MCF 10A (cell line): ENCODE measurements around the gene SNTG2. TPM values are rescaled to one million over a fixed set of nuclear protein-coding genes. Genes with fewer than 3 reads are reported as not detected.
A peak's percentile ranks its signal among the peaks of the same experiment; 100 is the strongest.
"Not testable (repeated sequence)": the region's sequence is repeated elsewhere in the genome, so short reads cannot be mapped to it uniquely, and the experiment has no call there.

Experiments used
- BruUV-seq: library from RNA; stranded (reverse); fragments of 400-500 nt; replicated peaks from 2 replicates; lab custom pipeline; 2021; lab: Mats Ljungman, UMichigan
- CTCF ChIA-PET: fragments of 300-600 bp; sonication (Branson Sonifier 250); formaldehyde crosslinking; extraction: SDS; loops from one replicate; lab custom pipeline; 2021; ENCODE audit warnings: antibody characterized with exemption, inconsistent platforms; lab: Yijun Ruan, JAX
- POLR2A ChIA-PET: fragments of 300-600, 350-650 bp; sonication (Branson Sonifier 250); formaldehyde crosslinking; extraction: SDS; loops from one replicate; lab custom pipeline; 2020; ENCODE audit warnings: antibody characterized with exemption, inconsistent platforms; lab: Yijun Ruan, JAX
- DNase-seq: peaks from one replicate; pipeline ENCODE4 v3.0.0-alpha.2; 2018; ENCODE audit not compliant: unreplicated experiment
- H3K27ac Mint-ChIP-seq: one replicate; pipeline ENCODE4 v1.8.0; 2022; ENCODE audit warnings: mild to moderate bottlenecking, low read depth, mixed read lengths; ENCODE audit not compliant: unreplicated experiment
- H3K27me3 Mint-ChIP-seq: one replicate; pipeline ENCODE4 v1.8.0; 2022; ENCODE audit warnings: mixed read lengths; ENCODE audit not compliant: insufficient read depth, unreplicated experiment
- H3K36me3 Mint-ChIP-seq: one replicate; pipeline ENCODE4 v1.8.0; 2022; ENCODE audit warnings: mild to moderate bottlenecking, moderate library complexity, mixed read lengths; ENCODE audit not compliant: insufficient read depth, unreplicated experiment
- H3K4me1 Mint-ChIP-seq: one replicate; pipeline ENCODE4 v1.8.0; 2022; ENCODE audit warnings: mixed read lengths; ENCODE audit not compliant: insufficient read depth, unreplicated experiment
- H3K4me3 Mint-ChIP-seq: one replicate; pipeline ENCODE4 v1.8.0; 2022; ENCODE audit warnings: mild to moderate bottlenecking, moderate library complexity, mixed read lengths; ENCODE audit not compliant: unreplicated experiment
- H3K9me3 Mint-ChIP-seq: one replicate; pipeline ENCODE4 v1.8.0; 2022; ENCODE audit warnings: mixed read lengths; ENCODE audit not compliant: unreplicated experiment
- CTCF ChIP-seq: fragments of 200-600 bp; IDR thresholded peaks from one replicate; pipeline ENCODE4 v1.8.0; 2022; ENCODE audit warnings: antibody characterized with exemption, mild to moderate bottlenecking; ENCODE audit not compliant: unreplicated experiment
- intact Hi-C: fragments of 100-400 bp; cut with micrococcal nuclease; formaldehyde crosslinking; loops from 2 replicates; pipeline ENCODE4 v1.14.1; 2022
- total RNA-seq: library from RNA; stranded (reverse); gene quantifications from 2 replicates; pipeline ENCODE4 v1.2.3, GENCODE V29; 2022

The SNTG2 gene
- total RNA-seq, 1 experiment from 2014 or later = not detected

- no peak for TF ChIP-seq CTCF
- no peak overlapping the region for H3K27ac Mint-ChIP-seq
- H3K9me3 Mint-ChIP-seq = no peaks in the 10 kb centered on the region
- H3K27me3 Mint-ChIP-seq = no peaks in the 10 kb centered on the region
- intact Hi-C loops = no loop called here
- no TSS peak for BruUV-seq
- H3K36me3 Mint-ChIP-seq = no peaks in the 10 kb centered on the region
- no peak overlapping the region for H3K4me3 Mint-ChIP-seq
- peaks cover 7% of the 10 kb centered on the region for H3K4me1 Mint-ChIP-seq
- ChIA-PET CTCF (interaction anchor here (0.6 to 1.1 kb wide), 3 partner anchors 8 to 477 kb away, joined by 3 to 5 read pairs (median 3); no protein-coding TSS in a partner anchor), POLR2A (interaction anchor here (0.6 to 0.8 kb wide), 2 partner anchors 13 to 322 kb away, joined by 3 read pairs; no protein-coding TSS in a partner anchor)
- DNase-seq = no peak
Measured at GRCh38 chr2:1132328-1132969, 181.8 kb downstream of the SNTG2 start.

DNA sequence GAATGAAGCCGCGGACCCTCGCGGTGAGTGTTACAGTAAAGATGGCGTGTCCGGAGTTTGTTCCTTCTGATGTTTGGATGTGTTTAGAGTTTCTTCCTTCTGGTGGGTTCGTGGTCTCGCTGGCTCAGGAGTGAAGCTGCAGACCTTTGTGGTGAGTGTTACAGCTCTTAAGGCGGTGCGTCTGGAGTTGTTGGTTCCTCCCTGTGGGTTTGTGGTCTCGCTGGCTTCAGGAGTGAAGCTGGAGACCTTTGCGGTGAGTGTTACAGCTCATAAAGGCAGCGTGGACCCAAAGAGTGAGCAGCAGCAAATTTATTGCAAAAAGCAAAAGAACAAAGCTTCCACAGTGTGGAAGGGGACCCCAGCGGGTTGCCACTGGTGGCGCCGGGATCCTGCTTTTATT lies 183.2 kb downstream of the SNTG2 start:
- H3K4me3 Mint-ChIP-seq, H3K4me1 Mint-ChIP-seq, H3K27ac Mint-ChIP-seq, H3K36me3 Mint-ChIP-seq, intact Hi-C loops, POLR2A ChIA-PET, DNase-seq, BruUV-seq, CTCF ChIA-PET, H3K27me3 Mint-ChIP-seq, H3K9me3 Mint-ChIP-seq: not testable (repeated sequence)

DNA sequence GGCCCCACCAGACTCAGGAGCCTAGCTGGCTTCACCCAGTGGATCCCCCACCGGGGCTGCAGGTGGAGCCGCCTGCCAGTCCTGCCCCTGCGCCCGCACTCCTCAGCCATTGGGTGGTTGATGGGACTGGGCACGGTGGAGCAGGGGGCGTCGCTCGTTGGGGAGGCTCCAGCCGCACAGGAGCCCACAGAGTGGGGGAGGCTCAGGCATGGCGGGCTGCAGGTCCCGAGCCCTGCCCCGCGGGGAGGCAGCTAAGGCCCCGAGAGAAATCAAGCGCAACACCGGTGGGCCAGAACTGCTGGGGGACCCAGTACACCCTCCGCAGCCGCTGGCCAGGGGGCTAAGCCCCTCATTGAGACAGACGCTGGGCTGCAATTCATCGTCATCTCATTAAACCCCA lies 184.0 kb downstream of the SNTG2 start:
- H3K9me3 Mint-ChIP-seq = no peaks in the 10 kb centered on the region
- ChIA-PET POLR2A (no interaction called here), CTCF (interaction anchor here (1.2 kb wide), 1 partner anchor 80 kb away, joined by 3 read pairs; no protein-coding TSS in a partner anchor)
- no peak overlapping the region for H3K4me3 Mint-ChIP-seq
- BruUV-seq = no TSS peak
- intact Hi-C loops = no loop called here
- H3K4me1 Mint-ChIP-seq = peaks cover 7% of the 10 kb centered on the region
- no peak for TF ChIP-seq CTCF
- no peak overlapping the region for H3K27ac Mint-ChIP-seq
- H3K27me3 Mint-ChIP-seq = no peaks in the 10 kb centered on the region
- H3K36me3 Mint-ChIP-seq = no peaks in the 10 kb centered on the region
- no peak for DNase-seq

- peaks cover 3% of the 10 kb centered on the region for H3K4me1 Mint-ChIP-seq
- TF ChIP-seq CTCF = peak; percentile 41
- ChIA-PET POLR2A (no interaction called here), CTCF (interaction anchor here (0.7 to 3.3 kb wide), 3 partner anchors 159 to 181 kb away, joined by 3 to 15 read pairs (median 3); no protein-coding TSS in a partner anchor)
- BruUV-seq = no TSS peak
- peak; percentile 1 for DNase-seq
- no peaks in the 10 kb centered on the region for H3K27me3 Mint-ChIP-seq
- no peaks in the 10 kb centered on the region for H3K36me3 Mint-ChIP-seq
- intact Hi-C loops = loop anchor here (1.0 to 2.0 kb wide), 3 partner anchors 182 to 421 kb away; no protein-coding TSS in a partner anchor
- H3K4me3 Mint-ChIP-seq = no peak overlapping the region
- no peak overlapping the region for H3K27ac Mint-ChIP-seq
- no peaks in the 10 kb centered on the region for H3K9me3 Mint-ChIP-seq
Measured at GRCh38 chr2:1136067-1136466, 185.4 kb downstream of the SNTG2 start.
